ENCODE data around the gene CAMK2N2. TPM values are rescaled to one million over a fixed set of nuclear protein-coding genes. Genes with fewer than 3 reads are reported as not detected.

Gene CAMK2N2
- total RNA-seq, 1 experiment from 2014 or later: 5.7 TPM

DNA sequence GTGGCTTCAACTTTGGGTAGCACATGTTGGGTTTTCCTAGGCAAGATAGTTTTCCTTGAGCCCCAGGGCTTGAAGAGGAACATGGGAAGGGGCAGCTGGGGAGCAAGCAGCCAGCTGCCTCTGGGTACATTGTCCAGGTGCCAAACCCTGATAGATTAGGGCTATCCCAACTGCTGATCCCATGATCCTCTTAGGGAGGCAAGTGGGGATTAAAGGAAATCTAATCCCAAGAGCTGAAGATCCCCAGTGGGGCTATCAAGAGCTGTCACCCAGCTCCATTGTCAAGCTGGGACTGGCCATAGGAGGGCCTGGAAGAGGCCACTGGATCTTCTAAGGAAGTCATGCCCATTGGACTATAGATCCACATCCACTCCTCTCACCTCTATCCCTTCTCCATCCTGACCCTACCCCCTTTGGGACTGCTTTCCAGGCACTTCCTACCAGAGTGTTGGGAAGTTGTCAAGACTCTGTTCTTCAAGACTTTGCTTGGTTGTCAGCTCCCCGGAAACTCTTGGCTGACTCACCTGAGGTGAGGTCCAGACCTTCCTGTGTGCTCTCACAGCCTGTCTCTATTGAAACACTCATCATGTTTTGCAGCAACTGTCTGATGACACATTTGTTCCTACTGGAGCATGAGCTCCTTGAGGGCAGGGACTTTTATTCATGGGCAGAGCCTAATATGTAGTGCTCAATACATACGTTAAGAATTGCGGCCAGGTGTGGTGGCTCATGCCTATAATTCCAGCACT is 5.9 kb downstream of the CAMK2N2 start:
- DNase-seq (ENCODE audit: low read depth, low spot score): no peak
- CTCF ChIA-PET: no interaction called here

DNA sequence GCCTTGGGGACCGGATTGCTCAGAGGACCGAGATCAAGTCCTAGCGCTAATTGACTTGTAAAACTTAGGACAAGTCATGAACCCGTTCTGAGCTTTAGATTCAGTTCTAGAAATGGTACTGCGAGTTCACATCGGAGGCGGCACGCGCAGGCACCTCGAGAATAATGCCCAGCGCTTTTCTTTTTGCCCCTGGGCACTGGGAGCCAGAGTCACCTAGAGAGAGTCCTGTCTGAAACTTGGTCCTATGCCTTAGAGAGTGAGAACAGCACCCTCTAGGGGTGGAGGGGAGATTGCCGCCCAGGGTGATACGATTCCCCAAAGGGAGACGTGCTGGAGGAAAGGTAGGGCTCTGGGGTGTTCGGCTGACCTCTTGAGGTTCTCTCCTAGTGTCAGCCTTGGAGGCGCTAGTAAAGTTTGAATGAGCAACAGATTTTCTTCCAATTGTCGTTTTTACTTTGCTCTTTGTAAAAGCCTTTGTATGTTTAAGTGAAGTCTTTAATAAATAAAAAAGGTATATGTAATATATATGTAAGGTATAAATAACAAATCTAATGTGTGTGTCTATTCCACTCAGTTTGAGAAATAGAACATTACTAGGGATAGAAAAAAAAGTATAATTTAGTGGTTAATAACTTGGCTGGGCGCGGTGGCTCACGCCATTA is 11.1 kb downstream of the CAMK2N2 start:
- ATAC-seq: peak; percentile 80
- ChIA-PET CTCF (interaction anchor here (0.6 to 1.4 kb wide), 5 partner anchors 11 to 208 kb away, joined by 3 to 5 read pairs (median 4); partner anchors contain the start of gene CAMK2N2), POLR2A (no interaction called here)

More for the DNA sequence above, 5.9 kb downstream of the CAMK2N2 start:
- TF ChIP-seq, protein P1, sequence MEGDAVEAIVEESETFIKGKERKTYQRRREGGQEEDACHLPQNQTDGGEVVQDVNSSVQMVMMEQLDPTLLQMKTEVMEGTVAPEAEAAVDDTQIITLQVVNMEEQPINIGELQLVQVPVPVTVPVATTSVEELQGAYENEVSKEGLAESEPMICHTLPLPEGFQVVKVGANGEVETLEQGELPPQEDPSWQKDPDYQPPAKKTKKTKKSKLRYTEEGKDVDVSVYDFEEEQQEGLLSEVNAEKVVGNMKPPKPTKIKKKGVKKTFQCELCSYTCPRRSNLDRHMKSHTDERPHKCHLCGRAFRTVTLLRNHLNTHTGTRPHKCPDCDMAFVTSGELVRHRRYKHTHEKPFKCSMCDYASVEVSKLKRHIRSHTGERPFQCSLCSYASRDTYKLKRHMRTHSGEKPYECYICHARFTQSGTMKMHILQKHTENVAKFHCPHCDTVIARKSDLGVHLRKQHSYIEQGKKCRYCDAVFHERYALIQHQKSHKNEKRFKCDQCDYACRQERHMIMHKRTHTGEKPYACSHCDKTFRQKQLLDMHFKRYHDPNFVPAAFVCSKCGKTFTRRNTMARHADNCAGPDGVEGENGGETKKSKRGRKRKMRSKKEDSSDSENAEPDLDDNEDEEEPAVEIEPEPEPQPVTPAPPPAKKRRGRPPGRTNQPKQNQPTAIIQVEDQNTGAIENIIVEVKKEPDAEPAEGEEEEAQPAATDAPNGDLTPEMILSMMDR (IDR thresholded peaks at IDR 0.05): no peak
- TF ChIP-seq, protein P2, sequence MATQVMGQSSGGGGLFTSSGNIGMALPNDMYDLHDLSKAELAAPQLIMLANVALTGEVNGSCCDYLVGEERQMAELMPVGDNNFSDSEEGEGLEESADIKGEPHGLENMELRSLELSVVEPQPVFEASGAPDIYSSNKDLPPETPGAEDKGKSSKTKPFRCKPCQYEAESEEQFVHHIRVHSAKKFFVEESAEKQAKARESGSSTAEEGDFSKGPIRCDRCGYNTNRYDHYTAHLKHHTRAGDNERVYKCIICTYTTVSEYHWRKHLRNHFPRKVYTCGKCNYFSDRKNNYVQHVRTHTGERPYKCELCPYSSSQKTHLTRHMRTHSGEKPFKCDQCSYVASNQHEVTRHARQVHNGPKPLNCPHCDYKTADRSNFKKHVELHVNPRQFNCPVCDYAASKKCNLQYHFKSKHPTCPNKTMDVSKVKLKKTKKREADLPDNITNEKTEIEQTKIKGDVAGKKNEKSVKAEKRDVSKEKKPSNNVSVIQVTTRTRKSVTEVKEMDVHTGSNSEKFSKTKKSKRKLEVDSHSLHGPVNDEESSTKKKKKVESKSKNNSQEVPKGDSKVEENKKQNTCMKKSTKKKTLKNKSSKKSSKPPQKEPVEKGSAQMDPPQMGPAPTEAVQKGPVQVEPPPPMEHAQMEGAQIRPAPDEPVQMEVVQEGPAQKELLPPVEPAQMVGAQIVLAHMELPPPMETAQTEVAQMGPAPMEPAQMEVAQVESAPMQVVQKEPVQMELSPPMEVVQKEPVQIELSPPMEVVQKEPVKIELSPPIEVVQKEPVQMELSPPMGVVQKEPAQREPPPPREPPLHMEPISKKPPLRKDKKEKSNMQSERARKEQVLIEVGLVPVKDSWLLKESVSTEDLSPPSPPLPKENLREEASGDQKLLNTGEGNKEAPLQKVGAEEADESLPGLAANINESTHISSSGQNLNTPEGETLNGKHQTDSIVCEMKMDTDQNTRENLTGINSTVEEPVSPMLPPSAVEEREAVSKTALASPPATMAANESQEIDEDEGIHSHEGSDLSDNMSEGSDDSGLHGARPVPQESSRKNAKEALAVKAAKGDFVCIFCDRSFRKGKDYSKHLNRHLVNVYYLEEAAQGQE (IDR thresholded peaks at IDR 0.05; ENCODE audit: insufficient read depth in 1 of 2, low read depth in 2 of 2, low read length in 1 of 2): no peak
- TF ChIP-seq TCF7L2 (IDR thresholded peaks at IDR 0.05; ENCODE audit: low read depth, low read length) (no peak), POLR2AphosphoS5 (IDR thresholded peaks at IDR 0.05; ENCODE audit: low read depth, low read length) (no peak), SIN3A (IDR thresholded peaks at IDR 0.05; ENCODE audit: borderline replicate concordance, insufficient read depth, low read depth, low read length) (no peak)
- in situ Hi-C loops (cut with HindIII; ENCODE audit: low pct_unique_long_range_greater_than_20kb, low sequenced_read_pairs): no loop called here
- intact Hi-C loops (cut with micrococcal nuclease; ENCODE audit: unreplicated experiment): no loop called here
- no peak for ATAC-seq
- Histone ChIP-seq H3K27me3 (ENCODE audit: control insufficient read depth, insufficient read depth, low read length) (no peaks in the 10 kb centered on the region; the same call in 1 of the 2 replicates), H3K36me3 (ENCODE audit: control insufficient read depth, insufficient read depth, low read length) (no peaks in the 10 kb centered on the region), H3K9me3 (ENCODE audit: control insufficient read depth, insufficient read depth, low read depth, low read length) (no peaks in the 10 kb centered on the region), H3K4me1 (ENCODE audit: control insufficient read depth, insufficient read depth, low read length) (0 out of 2 replicates have a peak, but pooled peaks cover 4% of the 10 kb centered on the region), H3K27ac (ENCODE audit: low read length) (no peak overlapping the region), H3K4me3 (ENCODE audit: low read depth in 2 of 2, low read length in 2 of 2) (no peak overlapping the region)
- BruUV-seq (replicated peaks): no TSS peak
- POLR2A ChIA-PET: no interaction called here

More for the DNA sequence above, 11.1 kb downstream of the CAMK2N2 start:
- H3K27me3 ChIP-seq (ENCODE audit: control insufficient read depth, insufficient read depth, low read length): no peaks in the 10 kb centered on the region
- H3K27ac ChIP-seq (ENCODE audit: low read length): peak overlapping the region; percentile 100
- H3K9me3 ChIP-seq (ENCODE audit: control insufficient read depth, insufficient read depth, low read depth, low read length): no peaks in the 10 kb centered on the region
- H3K36me3 ChIP-seq (ENCODE audit: control insufficient read depth, insufficient read depth, low read length): peaks cover under 1% of the 10 kb centered on the region; the same call in 1 of the 2 replicates
- peak; percentile 90 for DNase-seq (ENCODE audit: low read depth, low spot score)
- H3K4me3 ChIP-seq (ENCODE audit: low read depth in 2 of 2, low read length in 2 of 2): peak overlapping the region; percentile 92 to 96
- H3K4me1 ChIP-seq (ENCODE audit: control insufficient read depth, insufficient read depth, low read length): 0 out of 2 replicates have a peak, but pooled peaks cover 5% of the 10 kb centered on the region
- no TSS peak for BruUV-seq (replicated peaks)
- in situ Hi-C loops (cut with HindIII; ENCODE audit: low pct_unique_long_range_greater_than_20kb, low sequenced_read_pairs) (no loop called here), intact Hi-C loops (cut with micrococcal nuclease; ENCODE audit: unreplicated experiment) (no loop called here)
- TF ChIP-seq, protein P1 (IDR thresholded peaks at IDR 0.05): peak; percentile 97
- TF ChIP-seq POLR2AphosphoS5 (IDR thresholded peaks at IDR 0.05; ENCODE audit: low read depth, low read length): no peak
- TF ChIP-seq SIN3A (IDR thresholded peaks at IDR 0.05; ENCODE audit: borderline replicate concordance, insufficient read depth, low read depth, low read length): no peak
- TF ChIP-seq TCF7L2 (IDR thresholded peaks at IDR 0.05; ENCODE audit: low read depth, low read length): no peak
- TF ChIP-seq, protein P2 (IDR thresholded peaks at IDR 0.05; ENCODE audit: insufficient read depth in 1 of 2, low read depth in 2 of 2, low read length in 1 of 2): peak in 1 of 2 experiments; percentile 53; a peak in 1 of 4 replicates
